HFF-Myc (cell line): Measurements from ENCODE around the gene KAT14.
"Not testable (repeated sequence)": the region's sequence is repeated elsewhere in the genome, so short reads cannot be mapped to it uniquely, and the experiment has no call there.

Source experiments
- DNase-seq: peaks from one replicate; pipeline ENCODE4 v3.0.0-alpha.2; 2011; ENCODE audit warnings: low read depth; ENCODE audit errors: extremely low read depth
- H3K4me3 ChIP-seq: replicated peaks from 2 replicates; pipeline ENCODE4 v1.5.1; 2011; ENCODE audit warnings: low read depth, mild to moderate bottlenecking, control low read depth, low read length
- CTCF ChIP-seq: IDR thresholded peaks from 2 replicates; pipeline ENCODE4 v1.5.1; 2012; ENCODE audit warnings: mild to moderate bottlenecking, low read depth, low read length, control low read depth; ENCODE audit errors: missing control alignments

KAT14 gene

DNA sequence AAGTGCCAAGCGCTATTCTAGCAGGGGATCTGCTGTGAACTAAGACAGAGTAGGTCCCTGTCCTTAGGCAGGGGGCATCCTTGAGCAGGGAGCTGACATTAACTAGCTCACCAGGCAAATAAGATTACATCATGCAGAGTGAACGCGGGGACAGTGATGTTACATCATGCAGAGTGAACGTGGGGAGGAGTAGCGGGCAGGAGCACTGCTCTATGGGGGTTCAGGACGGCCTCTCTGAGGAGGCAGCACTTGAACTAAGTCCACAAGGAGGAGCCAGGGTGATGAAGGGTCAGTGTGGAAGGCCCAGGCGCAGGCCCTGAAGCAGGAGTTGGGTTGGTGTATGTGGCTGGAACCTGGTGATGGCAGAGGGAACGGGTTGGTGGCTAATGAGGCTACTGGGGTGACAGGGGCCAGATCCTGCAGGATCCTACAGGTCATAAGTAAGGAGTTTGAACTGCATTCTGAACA, 38.7 kb downstream of the KAT14 start:
- no peak overlapping the region for H3K4me3 ChIP-seq
- DNase-seq, result no peak
- TF ChIP-seq CTCF, result no peak

DNA sequence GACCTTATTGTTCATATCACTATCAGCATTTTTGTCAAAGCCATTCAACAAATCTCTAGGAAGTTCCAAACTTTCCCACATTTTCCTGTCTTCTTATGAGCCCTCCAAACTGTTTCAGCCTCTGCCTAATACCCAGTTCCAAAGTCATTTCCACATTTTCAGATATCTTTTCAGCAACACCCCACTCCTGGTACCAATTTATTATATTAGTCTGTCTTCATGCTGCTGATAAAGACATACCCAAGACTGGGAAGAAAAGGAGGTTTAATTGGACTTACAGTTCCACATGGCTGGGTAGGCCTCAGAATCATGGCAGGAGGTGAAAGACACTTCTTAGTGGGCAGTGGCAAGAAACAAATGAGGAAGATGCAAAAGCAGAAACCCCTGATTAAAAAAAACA, 42.7 kb downstream of the KAT14 start:
- not testable (repeated sequence) for DNase-seq, H3K4me3 ChIP-seq

DNA sequence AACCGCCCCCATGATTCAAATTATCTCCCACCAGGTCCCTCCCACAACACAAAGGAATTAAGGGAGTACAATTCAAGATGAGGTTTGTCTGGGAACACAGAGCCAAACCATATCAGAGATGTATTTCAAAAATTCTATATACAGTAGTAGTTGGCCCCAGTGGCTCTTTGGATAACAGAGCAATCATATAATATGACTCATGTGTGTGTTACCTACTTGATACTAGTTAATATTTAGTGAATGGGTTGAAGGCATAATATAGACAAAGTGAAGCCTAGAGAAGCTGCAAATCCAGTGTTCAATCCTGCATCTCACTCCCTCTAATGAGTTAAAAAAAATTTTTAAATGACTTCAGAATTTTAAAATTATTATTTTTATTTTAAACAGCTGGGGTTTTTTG, 43.2 kb downstream of the KAT14 start:
- no peak overlapping the region for H3K4me3 ChIP-seq
- TF ChIP-seq CTCF, result no peak
- DNase-seq, result no peak

- TF ChIP-seq CTCF, result no peak
- H3K4me3 ChIP-seq, result no peak overlapping the region
- no peak for DNase-seq
These were observed 49.4 kb downstream of the KAT14 start for GRCh38 chr20:18187020-18187419.

DNA sequence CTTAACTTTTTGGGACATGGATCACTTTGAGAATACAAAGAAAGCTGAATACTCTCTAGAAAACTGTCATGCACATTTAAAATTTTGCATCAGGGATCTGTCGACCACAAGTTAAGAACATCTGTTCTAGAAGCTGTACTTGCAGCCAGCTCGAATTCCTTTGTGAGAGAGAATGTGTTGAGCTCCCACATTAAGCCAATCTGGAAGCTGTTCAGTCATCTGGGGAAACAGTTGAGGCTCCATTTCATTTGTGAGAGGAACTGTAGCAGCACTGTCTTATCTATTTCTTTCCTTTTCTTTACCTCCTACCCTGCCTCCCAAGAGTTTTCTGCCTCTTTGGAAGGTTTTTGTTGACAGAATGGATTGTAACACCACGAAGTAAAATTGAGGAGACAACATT, 50.8 kb downstream of the KAT14 start:
- no peak for DNase-seq
- no peak for TF ChIP-seq CTCF
- no peak overlapping the region for H3K4me3 ChIP-seq

GRCh38 chr20:18190338-18191233, 52.9 kb downstream of the KAT14 start:
- no peak for DNase-seq
- H3K4me3 ChIP-seq, result no peak overlapping the region
- TF ChIP-seq CTCF, result no peak

DNA sequence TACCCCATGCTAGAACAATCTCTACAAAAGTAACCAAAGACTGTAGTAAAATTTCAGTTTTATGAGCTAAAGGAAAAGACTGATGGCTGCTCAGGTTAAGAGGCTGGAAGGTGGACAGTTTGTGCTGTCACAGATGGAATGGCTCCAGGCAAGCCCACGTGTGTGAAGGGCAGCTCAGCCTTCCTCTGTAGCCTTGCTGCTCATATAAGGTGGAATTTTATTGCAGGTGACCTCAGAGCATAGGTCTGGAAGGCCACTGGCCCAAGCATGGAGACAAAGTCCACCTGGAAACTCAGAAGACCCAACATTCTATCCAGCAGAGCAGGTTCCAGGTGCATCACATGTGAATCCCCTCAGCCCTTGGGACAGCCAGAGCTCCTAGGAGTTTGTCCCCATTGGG, 53.6 kb downstream of the KAT14 start:
- DNase-seq, result no peak
- TF ChIP-seq CTCF, result no peak
- no peak overlapping the region for H3K4me3 ChIP-seq

DNA sequence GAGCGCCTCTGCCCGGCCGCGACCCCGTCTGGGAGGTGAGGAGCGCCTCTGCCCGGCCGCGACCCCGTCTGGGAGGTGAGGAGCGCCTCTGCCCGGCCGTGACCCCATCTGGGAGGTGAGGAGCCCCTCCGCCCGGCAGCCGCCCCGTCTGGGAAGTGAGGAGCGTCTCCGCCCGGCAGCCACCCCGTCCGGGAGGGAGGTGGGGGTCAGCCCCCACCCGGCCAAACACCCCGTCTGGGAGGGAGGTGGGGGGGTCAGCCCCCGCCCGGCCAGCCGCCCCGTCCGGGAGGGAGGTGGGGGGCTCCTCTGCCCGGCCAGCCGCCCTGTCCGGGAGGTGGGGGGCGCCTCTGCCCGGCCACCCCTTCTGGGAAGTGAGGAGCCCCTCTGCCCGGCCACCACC, 56.8 kb downstream of the KAT14 start:
- not testable (repeated sequence) for H3K4me3 ChIP-seq, DNase-seq
